Muscle of back (tissue), 13 donors: ENCODE measurements around the gene SUSD2. TPM values are rescaled to one million over a fixed set of nuclear protein-coding genes. Genes with fewer than 3 reads are reported as not detected.
"Not testable (repeated sequence)": the region's sequence is repeated elsewhere in the genome, so short reads cannot be mapped to it uniquely, and the experiment has no call there.

Experiments used
- DNase-seq, 3 donors: peaks; one replicate each; pipeline versions ENCODE4 v3.0.0 to v3.0.0-alpha.2; 2013
- long read RNA-seq, 9 donors: transcript quantifications; one replicate each; lab custom pipeline, GENCODE V29; 2026
- polyA plus RNA-seq, 10 donors: library from polyadenylated mRNA; unstranded; fragments of 120-200 nt; gene quantifications; one replicate each; pipeline ENCODE4 v1.2.1, GENCODE V29; 2013; ENCODE audit not compliant: insufficient read length in 10 of 10

The SUSD2 gene, protein sequence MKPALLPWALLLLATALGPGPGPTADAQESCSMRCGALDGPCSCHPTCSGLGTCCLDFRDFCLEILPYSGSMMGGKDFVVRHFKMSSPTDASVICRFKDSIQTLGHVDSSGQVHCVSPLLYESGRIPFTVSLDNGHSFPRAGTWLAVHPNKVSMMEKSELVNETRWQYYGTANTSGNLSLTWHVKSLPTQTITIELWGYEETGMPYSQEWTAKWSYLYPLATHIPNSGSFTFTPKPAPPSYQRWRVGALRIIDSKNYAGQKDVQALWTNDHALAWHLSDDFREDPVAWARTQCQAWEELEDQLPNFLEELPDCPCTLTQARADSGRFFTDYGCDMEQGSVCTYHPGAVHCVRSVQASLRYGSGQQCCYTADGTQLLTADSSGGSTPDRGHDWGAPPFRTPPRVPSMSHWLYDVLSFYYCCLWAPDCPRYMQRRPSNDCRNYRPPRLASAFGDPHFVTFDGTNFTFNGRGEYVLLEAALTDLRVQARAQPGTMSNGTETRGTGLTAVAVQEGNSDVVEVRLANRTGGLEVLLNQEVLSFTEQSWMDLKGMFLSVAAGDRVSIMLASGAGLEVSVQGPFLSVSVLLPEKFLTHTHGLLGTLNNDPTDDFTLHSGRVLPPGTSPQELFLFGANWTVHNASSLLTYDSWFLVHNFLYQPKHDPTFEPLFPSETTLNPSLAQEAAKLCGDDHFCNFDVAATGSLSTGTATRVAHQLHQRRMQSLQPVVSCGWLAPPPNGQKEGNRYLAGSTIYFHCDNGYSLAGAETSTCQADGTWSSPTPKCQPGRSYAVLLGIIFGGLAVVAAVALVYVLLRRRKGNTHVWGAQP
- polyA plus RNA-seq: 1 to 10 TPM in 2 of 10 donors, under 1 TPM in 8; 0.31 to 2.0 (median 0.66) TPM
- long read RNA-seq, donor 1: 0 reads
- long read RNA-seq, donor 2: 0 reads
- long read RNA-seq, donor 3: 0 reads
- long read RNA-seq, donor 4: 0 reads
- long read RNA-seq, donor 5: 0 reads
- long read RNA-seq, donor 6: 0 reads
- long read RNA-seq, donor 7: 0 reads
- long read RNA-seq, donor 8: 0 reads
- long read RNA-seq, donor 9: 0 reads

DNA sequence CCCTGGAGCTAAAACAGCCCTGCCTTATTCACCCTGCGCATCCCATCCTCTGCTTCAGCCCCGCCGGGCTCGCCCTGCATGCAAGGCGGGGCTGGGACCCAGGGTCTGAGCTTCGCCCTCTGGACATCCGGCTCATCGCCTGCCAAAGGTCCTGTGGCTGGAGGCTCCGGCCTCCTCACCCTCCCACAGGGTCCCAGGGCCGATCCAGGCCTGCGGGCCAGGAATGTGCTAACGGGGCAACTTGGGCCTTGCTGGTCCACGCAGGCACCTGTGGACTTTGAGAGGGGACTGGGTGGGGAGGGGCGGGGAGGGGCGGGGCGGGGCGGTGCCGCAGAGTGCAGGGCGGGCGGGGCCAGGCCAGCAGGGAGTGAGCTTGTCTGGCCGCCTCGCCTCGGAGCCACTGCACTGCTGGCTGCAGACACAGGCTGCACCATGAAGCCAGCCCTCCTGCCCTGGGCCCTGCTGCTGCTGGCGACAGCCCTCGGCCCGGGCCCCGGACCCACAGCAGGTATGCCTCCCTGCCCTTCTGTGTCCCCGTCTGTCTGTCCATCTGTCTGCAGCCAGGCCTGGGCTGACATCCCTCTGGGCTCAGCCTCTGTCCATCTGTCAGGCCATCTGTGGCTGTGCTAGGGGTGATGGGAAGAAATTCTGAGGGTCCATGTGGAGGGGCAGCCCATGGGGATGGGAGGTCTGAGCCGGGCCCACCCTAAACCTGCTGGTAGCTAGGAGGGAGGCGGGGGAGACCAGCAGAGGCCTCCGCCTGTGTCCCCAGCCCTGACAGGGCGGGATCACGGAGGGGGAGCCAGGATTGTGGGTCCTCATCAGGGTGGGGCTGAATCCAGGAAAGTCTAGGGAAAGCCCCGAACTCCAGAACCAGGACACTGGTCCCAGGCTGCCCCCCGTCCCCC is at the start of gene SUSD2:
Gene SUSD2, plus strand, starts transcription at position 400 of the 908 bp plus-strand sequence. Its CDS starts 33 bp downstream, at position 433.
- no peak for DNase-seq

DNA sequence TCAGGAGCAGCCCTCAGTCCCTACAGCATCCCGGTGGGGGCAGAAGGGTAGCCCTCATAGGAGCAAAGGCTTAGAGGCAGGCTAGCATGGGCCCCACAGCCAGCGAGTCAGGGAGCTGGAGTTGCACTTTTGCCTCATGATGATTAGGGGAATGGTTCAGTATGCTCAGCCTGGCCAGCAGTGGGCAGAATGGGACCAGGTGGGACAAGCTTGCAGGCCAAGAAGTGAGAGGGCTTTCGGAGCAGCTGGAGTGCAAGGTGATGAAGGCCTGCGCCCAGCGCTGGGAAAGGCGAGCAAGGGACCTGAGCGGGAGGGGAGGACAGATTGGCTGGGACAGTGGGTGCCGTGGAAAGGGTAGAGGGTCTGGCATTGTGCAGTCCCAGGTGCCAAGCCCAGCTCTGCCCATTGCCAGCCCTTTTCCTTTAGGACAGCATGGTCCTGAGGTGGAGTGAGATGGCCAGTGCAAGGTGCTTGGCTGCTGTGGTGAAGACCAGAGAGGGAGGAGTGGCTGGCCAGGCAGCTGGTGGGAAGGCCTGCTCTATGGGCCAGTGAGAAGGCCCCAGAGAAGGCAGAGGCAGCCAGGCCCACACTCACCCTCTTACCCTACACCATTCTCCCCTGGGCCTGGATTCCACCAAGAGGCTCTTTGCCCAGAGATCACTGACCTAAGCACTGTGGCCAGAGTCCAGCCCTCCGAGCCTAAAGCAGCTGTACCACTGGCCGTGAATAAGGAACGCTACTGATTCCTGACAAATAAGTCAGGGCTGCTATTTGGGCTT is 47.9 kb upstream of the SUSD2 start:
- DNase-seq: no peak

DNA sequence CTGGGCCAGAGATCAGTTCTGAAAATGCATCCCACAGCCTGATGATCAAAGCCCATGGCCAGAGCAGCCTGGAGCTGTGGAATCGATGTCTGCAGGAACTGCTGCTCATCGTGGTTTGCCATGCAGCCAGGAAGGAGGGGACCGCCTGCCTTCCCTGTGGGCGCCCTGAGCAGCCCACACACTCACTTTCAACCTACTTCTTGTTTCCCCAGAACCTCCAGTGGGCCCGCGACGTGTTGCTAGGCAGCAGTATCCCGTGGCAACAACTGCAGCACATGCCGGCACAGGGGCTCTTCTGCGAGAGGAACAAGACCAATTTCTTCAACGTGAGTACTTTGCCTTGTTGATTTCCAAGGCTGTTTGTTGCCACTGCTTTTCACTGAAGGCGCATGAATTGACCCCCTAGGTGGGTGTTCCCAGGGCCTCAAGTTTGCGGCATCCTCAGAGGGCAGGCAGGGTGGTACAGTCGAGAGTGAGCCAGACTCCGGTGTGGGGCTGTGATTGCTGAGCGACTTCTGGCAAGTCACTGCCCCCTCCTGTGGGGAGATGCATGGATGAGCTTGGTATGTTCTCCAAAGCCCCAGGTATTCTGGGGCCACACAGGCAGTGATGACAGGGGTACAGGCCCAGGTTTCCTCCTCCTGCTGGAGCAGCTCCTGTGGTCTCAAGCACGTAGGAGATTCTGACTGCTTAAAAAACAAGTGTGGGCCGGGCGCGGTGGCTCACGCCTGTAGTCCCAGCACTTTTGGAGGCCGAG is 47.0 kb upstream of the SUSD2 start:
- peak in 2 of 3 donors; percentile 69 to 86 for DNase-seq

DNA sequence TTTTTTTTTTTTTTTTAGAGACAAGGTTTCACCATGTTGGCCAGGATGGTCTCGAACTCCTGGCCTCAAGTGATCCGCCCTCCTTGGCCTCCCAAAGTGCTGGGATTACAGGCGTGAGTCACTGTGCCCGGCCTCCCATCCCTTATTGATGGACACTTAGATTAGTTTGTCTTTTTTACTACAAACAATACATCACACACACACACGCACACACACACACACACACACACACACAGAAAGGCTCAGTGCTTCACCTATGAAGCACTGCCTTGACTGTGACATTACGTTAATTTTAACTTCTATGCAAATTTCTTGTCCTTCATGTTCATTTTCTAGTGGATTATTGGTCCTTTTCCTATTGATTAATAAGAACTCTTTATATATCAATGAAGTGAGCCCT is 44.8 kb upstream of the SUSD2 start:
- DNase-seq: not testable (repeated sequence)

DNA sequence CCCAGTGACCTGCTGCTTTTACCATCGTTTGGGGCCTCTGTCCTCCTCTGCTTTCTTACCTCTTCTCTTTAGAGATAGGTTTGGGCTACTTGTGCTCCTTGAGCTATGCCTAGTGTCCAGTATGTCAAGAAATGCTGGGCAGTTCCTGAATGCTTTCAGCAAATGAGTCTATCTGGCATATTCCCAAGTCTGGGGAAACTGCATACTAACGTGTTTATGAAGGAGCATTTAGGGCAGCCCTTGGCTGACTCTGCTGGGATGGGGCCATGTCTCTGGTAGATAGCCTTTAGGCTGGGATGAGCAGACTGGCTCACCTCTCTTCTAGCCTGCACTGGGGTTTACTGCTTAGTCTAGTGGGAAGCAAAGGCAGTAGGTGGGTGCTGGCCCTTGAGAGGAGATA is 43.7 kb upstream of the SUSD2 start:
- DNase-seq: peak in 1 of 3 donors; percentile 47

DNA sequence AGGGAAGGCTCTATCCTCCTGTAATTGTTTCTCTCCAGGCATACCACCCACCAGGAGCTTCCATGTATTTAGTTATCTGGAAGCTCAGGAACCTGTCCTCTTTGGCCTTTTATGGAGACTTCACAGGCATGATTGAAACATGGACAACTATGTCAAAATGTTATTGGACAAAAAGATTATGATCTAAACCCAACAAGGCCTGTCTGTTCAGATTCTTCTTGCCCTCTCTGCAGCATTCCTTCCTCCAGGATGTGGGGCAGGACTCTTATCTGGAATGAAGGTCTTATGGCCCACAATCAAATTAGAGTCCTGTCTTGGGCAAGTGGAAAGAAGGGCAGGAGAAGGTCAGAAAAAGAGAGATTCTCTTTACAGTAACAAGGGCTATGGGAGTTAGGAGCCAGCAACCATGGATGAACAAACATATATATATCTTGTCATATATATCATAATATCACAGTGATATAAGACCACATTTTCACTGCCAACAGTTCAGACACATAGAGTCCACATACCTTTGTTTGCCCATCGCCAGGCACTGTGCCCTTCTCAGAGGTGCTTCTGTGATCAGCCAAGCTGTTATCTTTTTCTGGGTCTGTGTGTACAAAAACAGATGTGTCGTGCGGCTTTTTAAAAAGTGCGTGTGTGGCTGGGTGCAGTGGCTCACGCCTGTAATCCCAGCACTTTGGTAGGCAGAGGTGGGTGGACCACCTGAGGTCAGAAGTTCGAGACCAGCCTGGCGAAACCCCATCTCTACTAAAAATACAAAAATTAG is 42.5 kb upstream of the SUSD2 start:
- no peak for DNase-seq

DNA sequence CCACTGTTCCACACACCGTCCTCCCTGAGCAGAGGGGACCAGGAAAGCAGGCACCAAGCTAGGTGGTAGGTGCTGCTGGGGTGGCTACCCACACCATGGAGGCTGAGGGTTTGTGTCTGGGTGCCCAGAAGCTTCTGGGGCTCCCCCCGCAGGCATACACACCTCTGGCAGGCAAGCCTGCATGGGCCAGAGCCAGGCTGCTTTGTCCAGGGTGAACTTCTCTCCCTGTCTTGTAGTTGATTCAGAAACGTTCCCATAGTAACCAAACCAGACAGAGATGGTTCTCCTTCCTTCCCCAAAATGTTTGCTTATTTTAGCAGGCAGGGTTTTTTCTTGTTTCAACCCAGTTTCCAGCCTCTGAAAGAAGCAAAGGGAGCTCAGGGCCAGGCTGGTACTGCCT is 40.9 kb upstream of the SUSD2 start:
- DNase-seq: peak in 2 of 3 donors; percentile 36 to 63

DNA sequence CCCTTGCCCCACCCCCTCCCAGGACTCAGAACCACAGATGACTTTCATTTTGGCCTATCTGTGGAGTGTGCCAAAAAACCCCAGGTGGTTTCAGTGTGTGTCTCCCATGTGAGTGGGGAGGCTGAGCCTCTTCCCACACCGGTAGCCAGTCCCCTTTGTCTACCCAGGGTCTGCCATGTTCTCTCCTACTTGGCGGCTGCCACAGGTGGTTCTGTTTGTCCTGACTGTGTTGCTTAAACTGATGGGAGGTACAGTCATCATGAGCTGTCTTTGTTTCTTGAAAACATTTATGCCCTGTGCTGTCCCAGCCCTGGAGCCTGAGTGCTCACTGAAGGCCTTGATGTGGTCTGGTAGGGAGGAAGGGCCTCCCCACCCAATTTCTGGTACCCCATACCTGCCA is 39.7 kb upstream of the SUSD2 start:
- no peak for DNase-seq

DNA sequence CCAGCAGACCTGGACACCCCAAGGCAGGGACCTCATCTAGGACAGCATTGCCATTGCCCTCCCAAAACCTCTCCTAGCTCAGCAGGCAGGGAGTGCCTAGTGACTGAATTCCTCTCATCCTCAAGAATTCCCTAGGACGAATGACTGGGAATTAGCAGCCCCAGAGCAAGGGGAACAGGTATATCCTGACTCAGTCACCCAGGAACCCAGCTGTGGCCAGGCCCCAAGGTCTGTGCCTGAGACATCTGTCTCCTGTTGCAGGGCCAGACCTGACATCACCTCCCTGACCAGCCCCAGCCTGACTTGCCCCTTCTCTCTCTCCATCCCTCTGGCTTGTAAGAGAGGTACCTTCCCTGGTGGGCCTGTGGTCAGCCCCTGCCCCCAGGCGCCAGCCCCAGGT is 39.0 kb upstream of the SUSD2 start:
- no peak for DNase-seq

DNA sequence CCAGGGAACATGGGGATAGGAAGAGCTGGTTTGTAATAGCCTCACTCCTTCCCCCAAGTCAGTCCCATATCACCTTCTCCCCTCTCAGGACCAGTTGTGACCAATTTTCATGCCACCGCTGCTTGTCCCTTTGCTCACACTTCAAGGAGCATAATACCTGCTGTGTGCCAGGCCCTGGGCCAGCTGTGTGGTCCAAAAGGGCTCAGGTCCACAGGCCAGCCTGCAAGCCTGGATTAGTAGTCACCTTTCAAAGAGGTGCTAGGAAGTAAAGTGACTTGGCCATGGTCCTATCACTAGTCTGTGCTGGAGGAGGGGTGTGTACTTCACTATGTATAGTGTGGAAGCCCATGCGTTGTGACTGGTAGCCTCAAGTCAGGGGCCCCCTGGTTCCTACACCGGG is 38.5 kb upstream of the SUSD2 start:
- no peak for DNase-seq

DNA sequence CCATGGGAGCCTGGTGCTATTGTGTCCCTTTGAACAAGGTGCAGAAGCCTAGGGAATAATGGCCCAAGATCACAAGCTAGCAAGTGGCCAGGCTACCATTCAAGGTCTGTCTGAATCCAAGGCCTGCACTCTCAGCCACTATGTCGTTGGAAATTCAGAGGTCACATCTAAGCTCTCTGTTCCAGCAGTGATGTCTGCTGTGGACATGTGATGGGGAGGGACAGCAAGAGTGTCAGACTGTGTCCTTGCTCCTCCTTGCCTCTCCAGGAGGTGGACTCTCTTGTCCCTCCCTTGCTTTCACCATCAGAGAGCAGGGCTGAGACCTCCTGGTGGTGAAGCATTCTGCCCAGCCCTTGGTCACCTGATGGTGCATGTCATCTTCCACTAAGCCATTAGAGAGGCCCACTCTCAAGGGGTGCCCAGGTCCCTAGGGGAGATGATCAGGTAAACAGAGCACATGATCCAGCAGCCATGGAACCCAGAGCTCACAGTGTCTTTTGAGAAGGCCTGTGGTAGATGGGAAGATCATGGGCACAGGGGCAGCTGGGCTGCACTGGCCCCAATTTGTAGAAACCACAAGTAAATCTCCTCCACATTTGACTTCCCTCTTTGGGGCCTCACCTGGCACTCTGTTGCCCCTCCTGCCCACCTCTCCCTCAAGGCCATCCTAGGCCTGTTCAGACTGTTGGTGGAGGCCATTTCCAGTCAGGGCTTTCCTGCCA is 37.1 kb upstream of the SUSD2 start:
- DNase-seq: no peak

DNA sequence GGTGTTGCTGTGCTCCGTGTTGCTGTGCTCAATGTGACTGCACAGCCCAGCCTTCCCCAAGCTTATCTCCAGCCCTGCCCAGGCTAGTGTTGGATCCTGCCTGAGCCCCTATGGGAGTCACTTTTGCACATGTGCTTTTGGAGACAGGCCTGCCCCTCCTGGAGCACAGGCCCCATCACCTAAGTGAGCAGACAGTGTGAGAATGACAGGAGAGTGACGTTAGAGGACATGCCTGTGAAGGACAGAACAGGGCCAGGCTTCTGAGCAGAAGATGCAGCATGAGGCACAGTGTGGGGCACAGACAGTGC is 36.6 kb upstream of the SUSD2 start:
- DNase-seq: no peak

DNA sequence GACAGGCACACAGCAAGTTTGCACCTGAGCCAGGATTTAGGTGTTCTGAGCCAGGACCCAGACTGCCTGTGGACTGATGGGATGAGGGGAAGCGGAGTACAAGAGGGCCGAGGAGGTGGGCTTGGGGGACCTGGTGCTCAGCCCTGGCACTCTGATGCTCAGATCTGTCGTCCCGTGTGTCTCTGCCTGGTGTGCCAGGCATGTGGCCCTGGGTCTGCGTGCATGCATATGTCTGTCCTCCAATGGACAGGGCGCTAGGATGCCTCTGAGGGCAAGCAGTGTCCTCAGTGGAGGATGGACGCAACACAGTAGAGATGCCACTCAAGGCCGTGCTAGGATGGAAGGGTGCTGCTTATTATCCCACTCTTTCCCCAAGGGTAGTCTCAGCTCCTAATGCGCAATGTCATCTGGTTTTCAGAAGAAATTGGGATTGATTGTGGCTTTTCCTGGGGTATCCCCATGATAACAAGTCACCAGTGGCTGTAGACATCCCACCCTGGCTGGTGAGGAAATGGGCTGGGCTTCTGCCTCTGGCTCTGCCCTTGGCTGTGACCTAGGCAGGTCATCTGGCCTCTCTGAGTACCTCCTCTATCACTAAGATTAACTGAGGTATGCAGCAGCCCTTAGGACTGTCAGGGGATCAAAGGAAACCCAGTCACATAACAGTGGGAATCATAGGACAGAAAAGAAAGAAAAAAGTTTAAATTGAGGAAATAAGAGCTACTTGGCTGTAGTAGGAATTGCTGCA is 35.7 kb upstream of the SUSD2 start:
- no peak for DNase-seq

DNA sequence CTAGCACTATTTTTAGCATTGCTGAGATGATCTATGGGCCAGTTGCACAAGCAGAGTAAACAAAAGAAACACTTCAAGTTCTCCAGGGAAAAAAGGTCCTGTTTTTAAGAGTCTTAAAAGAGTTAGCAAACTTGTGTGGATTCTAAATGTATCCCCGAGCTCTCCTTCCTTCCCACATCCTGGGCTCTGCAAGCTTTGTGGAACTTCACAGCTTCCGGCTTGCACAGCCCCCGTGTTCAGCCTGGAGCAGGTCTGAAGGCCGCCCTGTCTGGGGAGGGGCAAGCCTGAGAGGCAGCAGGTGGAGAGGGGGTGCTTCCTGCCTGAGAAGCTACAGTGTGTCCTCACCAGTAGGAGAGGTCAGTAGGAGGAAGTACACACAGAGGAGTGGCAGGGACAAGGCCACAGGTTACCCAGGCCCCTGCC is 35.1 kb upstream of the SUSD2 start:
- peak; percentile 80 to 93 (median 86) for DNase-seq

DNA sequence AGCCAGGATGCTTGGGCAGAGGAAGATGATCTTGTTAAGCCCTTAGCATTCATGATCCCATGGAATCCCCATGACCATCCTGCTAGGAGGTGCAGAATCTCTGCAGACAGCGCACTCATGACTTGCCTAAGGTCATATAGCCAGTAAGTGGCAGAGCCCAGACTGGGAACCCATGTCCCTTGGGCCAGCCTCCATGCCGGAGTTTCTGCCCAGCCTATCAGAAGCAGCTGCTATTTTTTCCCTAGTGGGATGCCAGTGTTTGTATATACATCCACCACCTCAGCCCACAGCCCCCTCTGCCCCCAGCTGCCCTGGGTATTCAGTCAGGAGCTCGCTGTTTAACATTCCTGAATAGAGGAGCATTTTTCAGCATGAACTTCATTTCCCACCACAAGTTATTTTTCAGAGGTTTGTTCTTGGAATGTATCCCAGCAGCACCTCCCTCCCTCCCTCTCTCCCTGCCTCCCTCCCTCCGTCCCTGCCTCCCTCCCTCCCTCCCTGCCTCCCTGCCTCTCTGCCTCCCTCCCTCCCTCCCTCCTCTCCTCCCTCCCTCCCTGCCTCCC is 34.4 kb upstream of the SUSD2 start:
- DNase-seq: peak; percentile 84 to 91 (median 85)

DNA sequence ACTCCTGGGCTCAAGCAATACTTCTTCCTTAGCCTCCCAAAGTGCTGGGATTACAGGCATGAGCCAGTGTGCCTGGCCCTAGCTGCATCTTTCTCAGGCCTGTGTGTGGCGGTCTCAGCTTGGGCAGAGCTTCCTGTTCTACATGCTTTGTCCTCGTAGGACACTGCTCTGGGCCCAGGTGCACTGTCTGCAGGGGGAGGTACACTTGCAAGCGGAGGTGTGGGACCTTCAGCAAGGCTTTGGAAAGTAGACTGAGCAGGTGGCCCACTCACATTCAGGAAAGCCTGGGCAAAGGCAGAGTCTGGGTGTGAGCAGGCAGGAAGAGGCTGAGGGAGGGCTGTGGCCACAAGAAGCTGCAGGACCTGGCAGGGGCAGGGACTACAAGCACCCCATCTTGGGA is 33.6 kb upstream of the SUSD2 start:
- no peak for DNase-seq
